MM.1S (cell line): Measurements from ENCODE around the gene FES.

Experiments used
- DNase-seq: peaks from one replicate; pipeline ENCODE4 v3.0.0-alpha.2; 2015
- H2AFZ ChIP-seq: fragments of 300-600 bp; sonication (generic); 2 replicates; pipeline ENCODE4 v1.6.0; 2016; ENCODE audit warnings: antibody characterized with exemption, low read length
- H3F3A ChIP-seq: fragments of 300-600 bp; sonication (generic); 2 replicates; pipeline ENCODE4 v1.6.1; 2016; ENCODE audit warnings: mild to moderate bottlenecking, antibody characterized with exemption, low read length, moderate library complexity, mixed read lengths; ENCODE audit not compliant: insufficient read depth
- H3K27ac ChIP-seq: fragments of 300-600 bp; sonication (generic); 2 replicates; pipeline ENCODE4 v1.5.1; 2016; ENCODE audit warnings: mild to moderate bottlenecking, low read length
- H3K27me3 ChIP-seq: fragments of 300-600 bp; sonication (generic); replicated peaks from 2 replicates; pipeline ENCODE4 v1.6.0; 2016; ENCODE audit warnings: low read length; ENCODE audit not compliant: insufficient read depth
- H3K36me3 ChIP-seq: fragments of 300-600 bp; sonication (generic); replicated peaks from 2 replicates; pipeline ENCODE4 v1.6.1; 2016; ENCODE audit warnings: mild to moderate bottlenecking, low read length, mixed read lengths; ENCODE audit not compliant: insufficient read depth
- H3K4me1 ChIP-seq: fragments of 300-600 bp; sonication (generic); 2 replicates; pipeline ENCODE4 v1.6.1; 2016; ENCODE audit warnings: low read length, mixed read lengths
- H3K4me2 ChIP-seq: fragments of 300-600 bp; sonication (generic); 2 replicates; pipeline ENCODE4 v1.6.0; 2016; ENCODE audit warnings: low read depth, low read length
- H3K4me3 ChIP-seq: fragments of 300-600 bp; sonication (generic); 2 replicates; pipeline ENCODE4 v1.5.1; 2016; ENCODE audit warnings: low read length, mixed read lengths
- H3K79me2 ChIP-seq: fragments of 300-600 bp; sonication (generic); 2 replicates; pipeline ENCODE4 v1.6.1; 2016; ENCODE audit warnings: mixed run types, low read length, mixed read lengths
- H3K9ac ChIP-seq: fragments of 300-600 bp; sonication (generic); 2 replicates; pipeline ENCODE4 v1.6.1; 2016; ENCODE audit warnings: low read length, mixed read lengths
- H3K9me2 ChIP-seq: fragments of 300-600 bp; sonication (generic); replicated peaks from 2 replicates; pipeline ENCODE4 v1.6.1; 2016; ENCODE audit warnings: mild to moderate bottlenecking, low read length, mixed read lengths; ENCODE audit not compliant: insufficient read depth
- H3K9me3 ChIP-seq: fragments of 300-600 bp; sonication (generic); replicated peaks from 2 replicates; pipeline ENCODE4 v1.6.1; 2016; ENCODE audit warnings: mild to moderate bottlenecking, low read length, mixed read lengths; ENCODE audit not compliant: insufficient read depth
- H4K20me1 ChIP-seq: fragments of 300-600 bp; sonication (generic); 2 replicates; pipeline ENCODE4 v1.6.1; 2016; ENCODE audit warnings: mild to moderate bottlenecking, low read length, moderate library complexity, mixed read lengths; ENCODE audit not compliant: insufficient read depth
- EZH2 ChIP-seq: fragments of 300-600 bp; sonication (generic); optimal IDR thresholded peaks from 2 replicates; pipeline ENCODE3; 2017; ENCODE audit warnings: low read depth, mild to moderate bottlenecking, antibody characterized with exemption, low read length, mixed read lengths
- EZH2phosphoT487 ChIP-seq: fragments of 300-600 bp; sonication (generic); IDR thresholded peaks from 2 replicates; pipeline ENCODE4 v1.6.1; 2018; ENCODE audit warnings: antibody characterized with exemption, low read length
- TF ChIP-seq, protein P1 (sequence below): fragments of 300-600 bp; sonication (generic); IDR thresholded peaks from 2 replicates; pipeline ENCODE4 v1.5.1; 2016; ENCODE audit warnings: antibody characterized with exemption, low read length, mixed read lengths

The FES gene

GRCh38 chr15:90862487-90862886, 21.8 kb upstream of the FES start:
- TF ChIP-seq EZH2 (no peak), EZH2phosphoT487 (no peak)
- TF ChIP-seq, protein P1, sequence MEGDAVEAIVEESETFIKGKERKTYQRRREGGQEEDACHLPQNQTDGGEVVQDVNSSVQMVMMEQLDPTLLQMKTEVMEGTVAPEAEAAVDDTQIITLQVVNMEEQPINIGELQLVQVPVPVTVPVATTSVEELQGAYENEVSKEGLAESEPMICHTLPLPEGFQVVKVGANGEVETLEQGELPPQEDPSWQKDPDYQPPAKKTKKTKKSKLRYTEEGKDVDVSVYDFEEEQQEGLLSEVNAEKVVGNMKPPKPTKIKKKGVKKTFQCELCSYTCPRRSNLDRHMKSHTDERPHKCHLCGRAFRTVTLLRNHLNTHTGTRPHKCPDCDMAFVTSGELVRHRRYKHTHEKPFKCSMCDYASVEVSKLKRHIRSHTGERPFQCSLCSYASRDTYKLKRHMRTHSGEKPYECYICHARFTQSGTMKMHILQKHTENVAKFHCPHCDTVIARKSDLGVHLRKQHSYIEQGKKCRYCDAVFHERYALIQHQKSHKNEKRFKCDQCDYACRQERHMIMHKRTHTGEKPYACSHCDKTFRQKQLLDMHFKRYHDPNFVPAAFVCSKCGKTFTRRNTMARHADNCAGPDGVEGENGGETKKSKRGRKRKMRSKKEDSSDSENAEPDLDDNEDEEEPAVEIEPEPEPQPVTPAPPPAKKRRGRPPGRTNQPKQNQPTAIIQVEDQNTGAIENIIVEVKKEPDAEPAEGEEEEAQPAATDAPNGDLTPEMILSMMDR = no peak
- H3K27ac ChIP-seq = no peak overlapping the region
- H3K4me2 ChIP-seq = no peak overlapping the region

GRCh38 chr15:90862964-90863778, 21.1 kb upstream of the FES start:
- Histone ChIP-seq H3F3A (no peaks in the 10 kb centered on the region), H3K4me2 (no peak overlapping the region), H4K20me1 (no peaks in the 10 kb centered on the region), H2AFZ (no peak overlapping the region), H3K27ac (no peak overlapping the region), H3K27me3 (no peaks in the 10 kb centered on the region), H3K36me3 (no peaks in the 10 kb centered on the region), H3K9me3 (no peaks in the 10 kb centered on the region), H3K9ac (no peak overlapping the region), H3K79me2 (no peaks in the 10 kb centered on the region), H3K4me1 (no peaks in the 10 kb centered on the region), H3K9me2 (no peaks in the 10 kb centered on the region), H3K4me3 (no peak overlapping the region)
- no peak for DNase-seq
- TF ChIP-seq EZH2 (no peak), EZH2phosphoT487 (no peak)
- TF ChIP-seq, protein P1 = no peak

More at GRCh38 chr15:90862487-90862886, 21.8 kb upstream of the FES start:
- DNase-seq = no peak
- Histone ChIP-seq H3K4me3 (no peak overlapping the region), H3K9me2 (no peaks in the 10 kb centered on the region), H3K27me3 (no peaks in the 10 kb centered on the region), H3K9me3 (no peaks in the 10 kb centered on the region), H2AFZ (no peak overlapping the region), H3F3A (no peaks in the 10 kb centered on the region), H4K20me1 (no peaks in the 10 kb centered on the region), H3K9ac (no peak overlapping the region), H3K4me1 (no peaks in the 10 kb centered on the region), H3K79me2 (no peaks in the 10 kb centered on the region), H3K36me3 (no peaks in the 10 kb centered on the region)

GRCh38 chr15:90863987-90864386, 20.3 kb upstream of the FES start:
- no peak for TF ChIP-seq EZH2
- TF ChIP-seq, protein P1 = no peak
- TF ChIP-seq EZH2phosphoT487 = no peak
- Histone ChIP-seq H3K9me2 (no peaks in the 10 kb centered on the region), H3F3A (no peaks in the 10 kb centered on the region), H3K4me1 (no peaks in the 10 kb centered on the region), H4K20me1 (no peaks in the 10 kb centered on the region), H3K27me3 (no peaks in the 10 kb centered on the region), H3K36me3 (no peaks in the 10 kb centered on the region), H3K27ac (no peak overlapping the region), H3K79me2 (no peaks in the 10 kb centered on the region), H3K4me3 (no peak overlapping the region), H2AFZ (no peak overlapping the region), H3K9ac (no peak overlapping the region), H3K9me3 (no peaks in the 10 kb centered on the region), H3K4me2 (no peak overlapping the region)
- DNase-seq = no peak
